Stimulated activated CD8-positive, alpha-beta memory T cell treated with anti-CD3 and anti-CD28 coated beads, Interleukin-12 subunit alpha, Interleukin-12 subunit beta, amount 100 ng/mL, for 1 hour (primary cell): ENCODE results near the gene DMXL2.
"Not testable (repeated sequence)": the region's sequence is repeated elsewhere in the genome, so short reads cannot be mapped to it uniquely, and the experiment has no call there.

Experiments
- DNase-seq: peaks from one replicate; pipeline ENCODE4 v3.0.0-alpha.2; 2020; ENCODE audit warnings: low read depth

DMXL2 gene

DNA sequence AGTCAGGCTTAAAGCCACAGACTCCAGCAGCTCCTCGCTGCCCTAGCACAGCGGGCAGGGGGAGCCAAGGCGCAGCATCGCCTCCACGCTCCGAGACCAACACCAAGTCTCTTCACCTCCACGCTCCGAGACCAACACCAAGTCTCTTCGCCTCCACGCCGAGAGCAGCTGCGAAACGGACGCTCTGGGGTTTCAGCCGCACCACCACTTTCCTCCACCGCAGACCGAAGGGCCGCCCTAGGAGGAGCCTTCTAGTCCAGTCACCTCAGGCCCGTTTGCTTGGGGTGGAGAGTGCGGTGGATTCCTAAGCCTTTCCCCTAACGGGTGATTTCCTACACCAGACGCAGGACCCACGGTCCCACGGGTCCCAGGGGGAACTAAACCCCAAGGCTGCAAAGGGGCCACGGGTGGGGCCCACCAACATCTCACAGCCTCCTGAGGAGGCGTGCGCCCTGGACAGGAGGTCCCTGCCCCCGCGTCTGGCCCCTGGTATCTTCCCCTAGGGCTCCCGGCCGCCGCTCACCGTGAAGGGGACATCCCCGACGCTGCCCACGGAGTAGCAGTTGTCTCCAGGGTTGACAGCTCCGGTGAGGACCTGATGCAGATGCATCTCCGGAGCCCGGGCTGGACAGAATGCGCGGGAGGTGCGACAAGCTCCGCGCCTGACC is 501 bp downstream of the DMXL2 start:
- DNase-seq = no peak

GRCh38 chr15:51621155-51621765 is 1.3 kb downstream of the DMXL2 start:
- DNase-seq = no peak

- DNase-seq = no peak
These were observed 1.9 kb downstream of the DMXL2 start for GRCh38 chr15:51620641-51621040.

- DNase-seq = no peak
These were observed 2.4 kb downstream of the DMXL2 start for GRCh38 chr15:51620122-51620521.

DNA sequence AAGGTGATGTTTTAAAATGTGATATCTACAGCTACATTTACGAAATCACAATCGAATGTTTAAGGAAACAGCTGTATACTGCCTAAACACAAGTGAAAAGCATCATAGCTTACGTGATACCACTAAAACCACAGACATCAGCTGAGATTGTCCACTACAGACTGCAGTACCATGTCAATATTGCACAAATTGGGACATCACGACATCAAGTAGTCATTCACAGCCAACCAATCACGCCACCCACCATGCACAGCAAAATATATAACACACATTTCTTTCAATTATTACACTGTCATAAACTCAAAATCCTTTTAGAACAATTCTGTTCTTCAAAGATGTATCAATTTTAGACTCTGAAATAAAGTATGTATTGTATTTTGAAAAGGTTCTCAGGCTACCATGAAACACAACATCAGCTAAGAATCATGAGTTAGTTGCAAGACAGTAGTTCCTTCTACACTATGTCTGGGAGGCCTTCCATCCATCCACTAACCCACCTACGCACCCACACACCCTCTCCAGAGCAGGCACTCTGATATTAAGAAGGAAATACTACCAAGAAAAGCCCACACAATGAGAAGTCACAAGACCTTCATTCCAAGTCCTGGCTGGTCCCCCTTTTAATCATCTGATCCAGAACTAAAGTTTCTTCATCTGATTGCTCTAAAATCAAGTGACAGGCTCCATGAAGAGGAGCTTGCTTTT is 3.1 kb downstream of the DMXL2 start:
- DNase-seq = no peak

- no peak for DNase-seq
These were observed 4.7 kb downstream of the DMXL2 start for GRCh38 chr15:51617886-51618285.

GRCh38 chr15:51613951-51614350 is 8.6 kb downstream of the DMXL2 start:
- DNase-seq = no peak

- DNase-seq = not testable (repeated sequence)
These were observed 9.9 kb downstream of the DMXL2 start for GRCh38 chr15:51612669-51613068.

- not testable (repeated sequence) for DNase-seq
These were observed 19.1 kb downstream of the DMXL2 start for GRCh38 chr15:51603462-51603948.

- no peak for DNase-seq
These were observed 19.6 kb downstream of the DMXL2 start for GRCh38 chr15:51603002-51603401.

DNA sequence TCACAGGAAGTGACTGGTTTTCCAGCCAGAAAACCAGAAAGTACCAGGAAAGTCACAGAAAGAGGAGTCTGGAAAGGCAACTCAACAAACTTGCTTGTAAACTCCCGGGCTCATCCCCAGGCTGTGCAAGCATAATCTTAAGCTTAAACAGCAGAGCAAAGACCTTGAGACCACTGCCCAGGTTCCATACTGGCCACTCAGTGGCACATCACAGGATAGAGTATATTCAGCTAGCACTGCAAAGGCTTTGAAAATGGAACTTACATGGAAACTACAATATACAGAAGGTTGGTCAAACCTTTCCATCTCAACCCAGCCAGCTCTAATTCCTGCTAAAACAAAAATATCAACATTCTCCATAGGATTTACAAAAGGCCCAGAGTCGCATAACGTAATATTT is 20.1 kb downstream of the DMXL2 start:
- DNase-seq = no peak

- DNase-seq = no peak
These were observed 20.8 kb downstream of the DMXL2 start for GRCh38 chr15:51601801-51602200.

- no peak for DNase-seq
These were observed 22.5 kb downstream of the DMXL2 start for GRCh38 chr15:51600114-51600513.

DNA sequence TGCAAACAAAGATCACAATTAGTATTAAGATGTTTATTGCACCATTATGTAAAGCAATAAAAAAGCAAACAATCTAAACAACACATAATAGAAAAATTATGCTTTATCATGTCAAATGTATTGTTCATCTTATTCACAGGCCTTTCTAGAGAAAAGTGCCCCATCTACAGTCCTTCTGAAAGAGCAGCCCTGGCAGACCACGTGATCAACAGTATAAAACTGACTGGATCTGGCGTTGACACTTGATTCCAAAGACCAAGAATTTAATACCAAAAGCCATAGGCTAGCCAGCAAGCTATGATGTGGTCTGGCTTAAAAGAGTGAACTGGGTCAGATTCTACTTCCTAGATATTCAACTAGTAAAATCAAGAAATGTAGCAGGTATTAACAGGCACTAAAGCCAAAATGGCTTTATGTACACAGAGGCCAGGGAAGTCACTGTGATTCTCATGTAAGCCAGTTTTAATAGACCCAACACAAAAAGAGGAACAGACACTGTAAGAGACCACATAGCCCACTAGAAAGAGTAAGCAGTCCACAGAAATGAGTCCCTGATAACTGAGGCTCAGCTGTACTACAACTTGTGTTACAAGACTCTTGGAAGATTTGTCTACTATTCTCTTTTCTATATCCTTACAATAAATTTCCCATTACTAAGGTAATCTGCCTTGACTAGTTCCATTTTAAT is 32.5 kb downstream of the DMXL2 start:
- DNase-seq = no peak

DNA sequence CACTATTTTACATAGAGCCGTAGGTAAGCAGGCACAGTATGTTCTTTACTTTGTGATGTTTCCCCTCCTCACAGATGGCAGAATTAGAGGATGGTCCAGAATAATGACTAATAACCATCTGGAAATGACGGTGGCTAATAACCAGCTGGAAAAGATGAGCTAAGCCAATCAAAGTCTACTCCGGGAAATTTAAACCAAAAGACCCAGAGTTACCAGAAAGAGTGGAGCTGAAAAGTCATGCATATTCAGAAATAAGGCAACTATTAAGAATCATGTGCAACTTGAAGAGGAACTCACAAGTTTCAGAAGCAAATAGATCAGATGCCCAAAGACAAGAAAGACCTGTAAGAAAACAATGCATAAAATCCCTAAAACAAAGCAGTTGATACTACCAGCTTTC is 33.6 kb downstream of the DMXL2 start:
- no peak for DNase-seq

- DNase-seq = no peak
These were observed 36.6 kb downstream of the DMXL2 start for GRCh38 chr15:51585986-51586385.

DNA sequence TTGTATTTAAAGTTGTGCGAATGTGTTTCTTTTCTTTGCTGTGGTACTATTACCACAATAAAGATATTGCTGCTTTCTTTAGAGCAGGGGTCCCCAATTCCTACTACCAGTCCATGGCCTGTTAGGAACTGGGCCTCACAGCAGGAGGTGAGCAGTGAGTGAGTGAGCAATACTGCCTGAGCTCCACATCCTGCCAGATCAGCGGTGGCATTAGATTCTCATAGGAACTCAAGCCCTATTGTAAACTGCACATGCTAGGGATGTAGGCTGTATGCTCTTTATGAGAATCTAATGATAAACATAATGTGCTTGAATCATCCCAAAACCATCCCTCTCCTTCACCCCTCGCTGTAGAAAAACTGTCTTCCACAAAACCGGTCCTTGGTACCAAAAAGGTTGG is 41.6 kb downstream of the DMXL2 start:
- DNase-seq = no peak

GRCh38 chr15:51580385-51580784 is 42.2 kb downstream of the DMXL2 start:
- DNase-seq = no peak

- no peak for DNase-seq
These were observed 43.6 kb downstream of the DMXL2 start for GRCh38 chr15:51579012-51579411.

DNA sequence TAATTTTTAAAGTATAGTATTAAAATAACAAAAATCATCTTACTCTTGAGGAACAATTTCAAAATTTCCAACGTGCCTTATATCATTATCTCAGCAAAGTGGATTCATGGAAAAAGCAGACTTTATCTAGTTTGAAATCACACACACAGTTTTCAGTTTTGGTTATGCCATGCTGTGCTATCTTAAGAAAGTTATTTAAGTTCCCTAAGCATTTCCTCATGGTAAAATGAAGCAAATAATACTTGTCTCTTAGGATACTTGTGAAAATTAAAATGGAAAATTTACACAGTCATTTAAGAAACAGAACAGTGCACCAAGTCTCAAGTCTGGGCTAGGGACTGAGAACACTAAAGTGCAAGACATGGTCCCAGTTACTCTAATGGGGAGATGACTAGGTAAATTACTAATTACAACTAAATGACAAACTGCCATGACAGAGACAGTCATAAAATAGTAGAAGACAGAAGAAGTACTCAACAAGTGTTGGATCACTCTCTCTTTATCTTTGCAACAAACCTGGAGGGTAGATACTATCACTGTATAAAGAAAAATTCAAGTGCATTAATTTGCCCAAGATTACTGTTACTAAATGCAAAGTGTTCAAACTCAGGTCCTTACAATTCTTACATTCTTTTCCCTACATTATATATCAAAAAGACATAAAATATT is 44.8 kb downstream of the DMXL2 start:
- DNase-seq = no peak

DNA sequence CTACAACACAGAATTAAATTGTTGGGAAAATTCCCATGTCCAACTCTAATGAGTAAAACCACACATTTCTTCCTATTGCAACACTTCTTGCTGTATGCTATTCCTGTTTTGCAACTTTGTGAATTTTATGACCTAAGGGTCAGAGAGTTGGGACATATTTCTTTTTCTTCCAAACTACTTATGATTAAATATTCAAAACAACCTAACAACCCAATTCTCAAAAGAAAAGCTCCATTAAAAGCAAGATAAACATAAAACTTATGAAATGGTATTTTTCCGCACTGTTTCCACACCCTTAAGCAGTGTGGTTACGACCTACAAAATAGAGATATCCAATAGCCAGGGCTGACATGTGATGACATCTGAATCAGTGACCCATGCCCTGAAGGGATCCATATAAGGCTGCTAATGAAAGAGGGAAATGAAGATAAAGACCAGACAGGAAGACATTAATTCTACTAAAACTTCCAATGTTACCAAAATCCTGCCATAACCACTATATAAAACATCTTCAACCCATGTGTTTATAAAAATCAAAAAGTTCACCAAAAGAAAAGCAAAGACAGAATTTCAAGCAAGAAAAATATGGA is 45.6 kb downstream of the DMXL2 start:
- no peak for DNase-seq
